HG03432 (cell line): ENCODE results near the gene PARPBP.
"Not testable (repeated sequence)": the region's sequence is repeated elsewhere in the genome, so short reads cannot be mapped to it uniquely, and the experiment has no call there.

Experiments
- ATAC-seq: cut with Tn5 transposase; IDR thresholded peaks from one replicate; pipeline ENCODE4 v1.9.1; 2021; ENCODE audit warnings: mild to moderate bottlenecking, moderate library complexity; ENCODE audit not compliant: unreplicated experiment

Gene PARPBP

GRCh38 chr12:102147062-102147587 is 27.1 kb downstream of the PARPBP start:
- ATAC-seq = not testable (repeated sequence)

- not testable (repeated sequence) for ATAC-seq
Observed at GRCh38 chr12:102155206-102155605, 35.2 kb downstream of the PARPBP start.

GRCh38 chr12:102163383-102163782 is 43.4 kb downstream of the PARPBP start:
- ATAC-seq = no peak

- ATAC-seq = peak; percentile 82
Observed at GRCh38 chr12:102167821-102168604, 48.0 kb downstream of the PARPBP start.

- ATAC-seq = no peak
Observed at GRCh38 chr12:102169922-102170621, 50.1 kb downstream of the PARPBP start.

- no peak for ATAC-seq
Observed at GRCh38 chr12:102171951-102172350, 52.0 kb downstream of the PARPBP start.

GRCh38 chr12:102172436-102172835 is 52.5 kb downstream of the PARPBP start:
- ATAC-seq = no peak

- ATAC-seq = no peak
Observed at GRCh38 chr12:102174117-102174516, 54.1 kb downstream of the PARPBP start.

- no peak for ATAC-seq
Observed at GRCh38 chr12:102174761-102175160, 54.8 kb downstream of the PARPBP start.

- no peak for ATAC-seq
Observed at GRCh38 chr12:102182635-102183034, 62.7 kb downstream of the PARPBP start.

- ATAC-seq = no peak
Observed at GRCh38 chr12:102195826-102196225, 75.8 kb downstream of the PARPBP start.

- peak; percentile 90 for ATAC-seq
Observed at GRCh38 chr12:102197789-102198188, 77.8 kb downstream of the PARPBP start, which contains the start of gene PMCH. Gene PMCH, minus strand, starts transcription at chr12:102197833. Its CDS starts 63 bp downstream, at chr12:102197770.

- no peak for ATAC-seq
Observed at GRCh38 chr12:102201436-102202061, 81.6 kb downstream of the PARPBP start.

GRCh38 chr12:102202556-102202955 is 82.6 kb downstream of the PARPBP start:
- ATAC-seq = no peak

- ATAC-seq = no peak
Observed at GRCh38 chr12:102204025-102204424, 84.0 kb downstream of the PARPBP start.

- ATAC-seq = no peak
Observed at GRCh38 chr12:102215992-102216691, 96.2 kb downstream of the PARPBP start.

- ATAC-seq = no peak
Observed at GRCh38 chr12:102220736-102221135, 100.8 kb downstream of the PARPBP start.

- no peak for ATAC-seq
Observed at GRCh38 chr12:102227954-102228353, 108.0 kb downstream of the PARPBP start.

- no peak for ATAC-seq
Observed at GRCh38 chr12:102232036-102232435, 112.1 kb downstream of the PARPBP start.

GRCh38 chr12:102232446-102232845 is 112.5 kb downstream of the PARPBP start:
- no peak for ATAC-seq

GRCh38 chr12:102234599-102234998 is 114.6 kb downstream of the PARPBP start:
- ATAC-seq = no peak
